Measurements from ENCODE around the gene C3orf22.

- no peak for TF ChIP-seq POLR2A (IDR thresholded peaks at IDR 0.05)
- TF ChIP-seq, protein P1, sequence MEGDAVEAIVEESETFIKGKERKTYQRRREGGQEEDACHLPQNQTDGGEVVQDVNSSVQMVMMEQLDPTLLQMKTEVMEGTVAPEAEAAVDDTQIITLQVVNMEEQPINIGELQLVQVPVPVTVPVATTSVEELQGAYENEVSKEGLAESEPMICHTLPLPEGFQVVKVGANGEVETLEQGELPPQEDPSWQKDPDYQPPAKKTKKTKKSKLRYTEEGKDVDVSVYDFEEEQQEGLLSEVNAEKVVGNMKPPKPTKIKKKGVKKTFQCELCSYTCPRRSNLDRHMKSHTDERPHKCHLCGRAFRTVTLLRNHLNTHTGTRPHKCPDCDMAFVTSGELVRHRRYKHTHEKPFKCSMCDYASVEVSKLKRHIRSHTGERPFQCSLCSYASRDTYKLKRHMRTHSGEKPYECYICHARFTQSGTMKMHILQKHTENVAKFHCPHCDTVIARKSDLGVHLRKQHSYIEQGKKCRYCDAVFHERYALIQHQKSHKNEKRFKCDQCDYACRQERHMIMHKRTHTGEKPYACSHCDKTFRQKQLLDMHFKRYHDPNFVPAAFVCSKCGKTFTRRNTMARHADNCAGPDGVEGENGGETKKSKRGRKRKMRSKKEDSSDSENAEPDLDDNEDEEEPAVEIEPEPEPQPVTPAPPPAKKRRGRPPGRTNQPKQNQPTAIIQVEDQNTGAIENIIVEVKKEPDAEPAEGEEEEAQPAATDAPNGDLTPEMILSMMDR (IDR thresholded peaks at IDR 0.05), result no peak
Observed at GRCh38 chr3:126550488-126551051, 8.2 kb downstream of the C3orf22 start.
